GM11168 (cell line): ENCODE measurements around the gene GRIK1.

Experiments
- in situ Hi-C: fragments of 300-500 bp; cut with MboI; formaldehyde crosslinking; loops from one replicate; pipeline ENCODE4 v1.12.0; 2022; ENCODE audit warnings: low sequenced_read_pairs; ENCODE audit not compliant: unreplicated experiment

The GRIK1 gene

DNA sequence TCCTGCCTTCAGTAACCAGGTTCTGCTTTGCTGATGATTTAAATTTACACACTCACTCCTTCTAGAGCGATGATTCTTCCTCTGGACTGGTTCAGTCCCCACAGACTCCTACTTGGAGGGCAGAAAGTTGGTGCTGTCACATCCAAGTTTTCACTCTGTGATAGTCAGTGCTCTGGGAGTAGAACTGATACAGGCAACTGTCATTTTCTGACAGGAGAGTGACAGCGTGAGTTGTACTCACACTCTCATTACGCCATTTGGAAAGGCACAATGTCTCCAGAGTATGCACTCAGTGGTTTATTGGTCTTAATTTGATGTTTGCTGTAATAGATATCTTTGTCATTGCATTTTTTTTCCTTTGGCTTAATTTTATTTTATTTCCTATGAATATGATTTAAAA lies 96.0 kb downstream of the GRIK1 start:
- in situ Hi-C loops = no loop called here

DNA sequence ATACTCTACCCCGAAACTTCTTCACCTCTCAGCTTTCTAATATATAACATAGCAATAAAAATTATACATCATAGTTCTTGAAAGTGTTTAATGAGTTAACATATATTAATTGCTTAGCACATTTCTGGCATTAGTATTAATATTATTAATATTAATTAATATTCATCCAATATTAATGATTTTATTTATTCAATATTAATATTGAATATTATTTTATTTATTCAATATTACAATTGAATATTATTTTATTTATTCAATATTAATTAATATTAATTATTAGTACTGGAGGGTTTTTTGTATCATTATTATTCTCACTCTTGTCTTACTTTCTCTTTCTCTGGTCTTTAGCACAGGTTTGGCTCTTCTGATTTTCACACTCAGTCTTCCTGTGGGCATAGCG lies 105.2 kb downstream of the GRIK1 start:
- in situ Hi-C loops = no loop called here

DNA sequence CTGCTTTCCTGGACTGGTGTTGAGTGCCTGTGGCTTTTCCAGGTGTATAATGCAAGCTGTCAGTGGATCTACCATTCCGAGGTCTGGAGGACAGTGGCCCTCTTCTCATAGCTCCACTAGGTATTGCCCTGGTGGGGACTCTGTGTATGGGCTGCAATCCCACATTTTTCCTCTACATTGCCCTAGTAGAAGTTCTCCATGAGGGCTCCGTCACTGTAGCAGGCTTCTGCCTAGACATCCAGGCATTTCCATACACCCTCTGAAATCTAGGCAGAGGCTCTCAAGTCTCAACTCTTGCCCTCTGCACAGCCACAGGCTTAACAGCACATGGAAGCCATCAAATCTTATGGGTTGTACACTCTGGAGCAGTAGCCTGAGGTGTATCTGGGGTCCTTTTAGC lies 107.6 kb downstream of the GRIK1 start:
- in situ Hi-C loops = no loop called here

DNA sequence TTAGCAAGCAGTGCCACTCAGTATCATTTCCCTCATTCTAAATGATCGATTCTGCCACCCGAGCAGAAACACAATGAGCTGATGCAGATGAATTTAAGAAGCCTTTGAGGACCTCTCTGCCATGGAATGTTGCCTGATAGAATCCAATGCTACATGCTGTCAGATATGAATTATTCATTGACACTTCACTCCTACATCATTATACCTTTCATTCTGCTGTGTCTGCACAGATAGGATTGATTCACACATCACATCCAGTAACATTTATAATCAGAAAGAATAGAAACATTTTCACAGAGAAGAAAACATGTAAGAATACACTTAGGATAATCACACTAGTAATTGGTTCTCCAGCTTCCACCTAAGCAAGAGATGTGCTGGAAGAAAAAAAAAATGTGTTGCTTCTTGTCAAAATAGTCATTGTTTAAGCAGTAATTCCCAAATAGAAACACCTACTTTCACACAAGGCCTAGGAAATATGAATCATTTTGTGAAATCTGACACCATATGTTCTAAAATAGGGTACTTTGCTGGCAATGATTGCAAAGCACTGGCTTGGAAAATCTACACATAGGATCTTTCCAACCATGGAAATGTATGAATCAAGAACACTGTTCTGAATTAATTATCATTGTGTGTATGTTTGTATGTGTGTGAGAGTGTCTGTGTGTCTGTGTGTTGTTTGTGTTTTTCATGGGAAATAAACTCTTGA lies 110.1 kb downstream of the GRIK1 start:
- in situ Hi-C loops = no loop called here

DNA sequence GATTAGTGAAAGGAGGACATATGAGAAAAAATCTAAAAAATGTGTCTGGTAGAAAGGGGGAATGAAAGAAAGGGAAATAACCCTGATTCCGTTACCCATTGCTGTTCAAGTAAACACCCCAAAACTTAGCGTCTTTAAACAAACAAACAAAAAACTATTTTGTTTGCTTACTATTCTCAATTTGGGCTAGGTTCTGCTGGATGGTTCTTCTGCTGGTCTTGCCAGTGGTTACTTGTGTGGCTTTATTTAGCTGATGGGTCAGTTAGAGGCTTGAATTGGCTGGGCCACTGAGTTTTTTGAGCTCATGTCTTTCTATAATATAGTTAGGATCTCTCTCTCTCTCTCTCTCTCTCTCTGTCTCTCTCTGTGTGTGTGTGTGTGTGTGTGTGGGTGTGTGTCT lies 112.1 kb downstream of the GRIK1 start:
- in situ Hi-C loops = no loop called here

DNA sequence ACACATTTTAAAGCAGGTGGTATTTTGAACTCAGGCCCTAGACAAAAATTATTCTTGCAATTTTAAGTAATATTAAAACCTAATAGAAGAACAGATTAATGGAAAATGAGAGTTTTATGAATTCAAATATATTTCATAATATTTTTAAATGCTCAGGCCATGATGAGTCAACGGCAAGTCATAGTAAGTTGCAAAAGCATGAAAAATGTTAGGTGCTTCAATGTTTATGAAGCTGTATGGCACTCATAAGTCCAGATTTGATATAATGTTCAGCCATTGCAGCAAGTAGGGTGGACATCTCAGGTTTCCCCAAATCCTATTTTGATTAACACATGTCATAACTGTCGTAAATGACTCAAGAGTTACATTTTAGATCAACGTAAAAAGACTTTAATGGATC lies 112.6 kb downstream of the GRIK1 start:
- in situ Hi-C loops = no loop called here

DNA sequence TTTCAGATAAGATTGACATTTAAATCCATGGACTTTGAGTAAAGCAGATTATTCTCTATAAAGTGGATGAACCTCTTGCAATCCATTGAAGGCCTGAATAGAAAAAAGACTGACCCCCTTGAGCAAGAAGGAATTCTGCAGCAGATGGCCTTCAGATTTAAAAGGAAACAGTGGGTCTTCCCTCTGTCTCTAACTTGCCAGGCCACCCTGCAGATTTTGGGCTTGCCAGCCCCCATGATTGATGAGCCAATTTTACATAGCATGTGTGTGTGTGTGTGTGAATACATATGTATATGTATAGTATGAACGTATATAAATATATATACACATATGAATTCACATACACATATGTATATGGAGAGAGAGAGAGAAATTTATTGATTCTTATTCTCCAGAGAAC lies 113.4 kb downstream of the GRIK1 start:
- in situ Hi-C loops = no loop called here

DNA sequence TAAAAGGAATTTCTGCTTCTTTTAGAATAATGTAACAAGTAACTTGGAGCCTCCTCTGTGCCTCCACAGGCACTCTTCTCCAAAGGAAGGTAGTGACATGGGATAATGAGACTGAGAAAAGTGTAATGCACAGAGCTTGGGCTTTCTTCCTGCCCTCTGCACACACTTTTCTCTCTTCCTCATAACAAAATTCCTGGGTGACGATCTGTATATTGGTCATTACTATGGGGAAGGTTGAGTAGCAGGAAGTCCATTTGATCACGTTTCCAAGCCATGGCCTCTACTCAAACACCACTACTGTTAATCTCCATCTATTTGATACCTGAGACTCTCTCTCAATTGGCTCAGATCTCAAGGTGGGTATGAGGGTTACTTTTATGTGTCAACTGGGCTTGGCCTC lies 113.9 kb downstream of the GRIK1 start:
- in situ Hi-C loops = no loop called here

DNA sequence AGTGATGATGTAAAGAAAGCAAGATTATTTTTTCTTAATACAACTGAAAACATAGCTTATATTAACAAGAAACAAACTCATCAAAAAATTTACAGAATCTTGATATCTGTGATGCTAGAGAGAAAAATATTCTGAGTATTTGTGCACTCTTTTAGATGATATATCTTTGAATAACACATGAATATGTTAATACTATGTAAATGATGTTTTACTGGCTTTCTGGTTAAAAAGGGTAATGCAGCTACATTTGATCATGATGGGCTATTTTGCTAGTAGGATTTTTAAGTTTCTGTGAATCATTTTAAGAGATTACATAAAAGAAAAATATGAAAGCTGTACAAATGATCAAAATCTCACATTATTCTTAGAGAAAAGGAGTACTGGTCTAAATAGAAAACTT lies 114.5 kb downstream of the GRIK1 start:
- in situ Hi-C loops = no loop called here

DNA sequence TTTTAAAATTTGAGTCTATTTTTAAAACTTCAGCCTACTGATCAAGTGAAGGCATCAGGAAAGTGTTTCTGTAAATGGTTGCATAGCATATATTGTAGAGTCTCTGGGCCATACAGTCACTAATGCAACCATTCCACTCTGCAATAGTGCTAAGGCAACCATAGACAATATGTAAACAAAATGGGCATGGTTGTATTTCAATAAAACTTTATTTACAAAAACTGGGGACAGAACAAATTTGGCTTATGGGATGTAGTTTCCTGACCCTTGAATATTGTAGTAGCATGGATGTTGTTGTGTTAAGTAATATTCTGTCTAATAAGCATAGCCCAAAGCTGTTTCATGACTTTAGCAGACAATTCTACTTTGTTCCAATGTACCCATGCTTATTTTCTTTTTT lies 117.7 kb downstream of the GRIK1 start:
- in situ Hi-C loops = no loop called here

DNA sequence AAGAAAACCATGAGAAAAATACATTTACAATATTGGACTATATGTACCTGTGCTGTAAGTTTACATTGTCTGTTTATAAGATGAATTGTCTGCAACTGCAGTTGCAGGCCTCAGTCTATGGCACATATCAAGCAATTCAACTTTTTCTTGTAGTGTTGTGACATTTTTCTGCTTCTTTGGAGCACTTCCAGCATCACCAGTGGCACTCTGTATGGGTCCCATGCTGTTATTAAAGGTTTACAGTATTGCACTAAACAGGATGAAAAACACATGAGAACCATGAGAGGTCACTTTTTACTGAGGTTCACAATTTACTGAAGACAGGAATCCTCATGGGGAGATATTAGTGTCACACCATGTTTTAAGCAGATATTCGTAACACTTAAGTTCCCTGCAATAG lies 118.6 kb downstream of the GRIK1 start:
- in situ Hi-C loops = no loop called here

DNA sequence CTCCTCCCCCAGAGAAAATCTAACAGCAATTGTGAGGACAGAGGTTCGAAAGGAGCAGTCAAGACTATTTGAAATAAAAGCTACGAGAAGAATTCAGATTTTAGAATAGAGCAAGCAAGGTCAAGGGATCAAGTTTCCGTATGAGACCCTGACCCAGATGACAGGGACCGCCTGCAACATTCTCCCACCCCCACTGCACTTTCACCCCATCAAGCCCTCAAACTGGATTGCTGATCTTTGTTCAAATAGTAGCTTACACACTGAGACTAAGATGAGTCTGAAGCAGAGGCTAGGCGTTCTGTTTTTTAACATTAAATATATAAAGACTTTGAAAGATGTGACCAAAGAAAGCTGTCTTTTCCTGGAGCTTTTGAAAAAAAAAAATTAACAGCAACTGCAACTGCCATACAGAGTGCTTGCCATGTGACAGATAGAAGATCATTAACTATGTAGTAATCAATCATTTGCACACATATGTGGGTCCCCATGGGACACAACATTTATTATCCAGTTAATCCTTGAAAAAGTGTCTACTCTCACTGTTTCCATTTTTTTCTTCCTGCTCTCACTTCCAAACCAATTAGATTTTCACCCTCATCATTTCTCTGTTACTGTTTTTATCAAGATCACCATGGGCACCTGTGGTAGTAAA lies 120.0 kb downstream of the GRIK1 start:
- in situ Hi-C loops = no loop called here

DNA sequence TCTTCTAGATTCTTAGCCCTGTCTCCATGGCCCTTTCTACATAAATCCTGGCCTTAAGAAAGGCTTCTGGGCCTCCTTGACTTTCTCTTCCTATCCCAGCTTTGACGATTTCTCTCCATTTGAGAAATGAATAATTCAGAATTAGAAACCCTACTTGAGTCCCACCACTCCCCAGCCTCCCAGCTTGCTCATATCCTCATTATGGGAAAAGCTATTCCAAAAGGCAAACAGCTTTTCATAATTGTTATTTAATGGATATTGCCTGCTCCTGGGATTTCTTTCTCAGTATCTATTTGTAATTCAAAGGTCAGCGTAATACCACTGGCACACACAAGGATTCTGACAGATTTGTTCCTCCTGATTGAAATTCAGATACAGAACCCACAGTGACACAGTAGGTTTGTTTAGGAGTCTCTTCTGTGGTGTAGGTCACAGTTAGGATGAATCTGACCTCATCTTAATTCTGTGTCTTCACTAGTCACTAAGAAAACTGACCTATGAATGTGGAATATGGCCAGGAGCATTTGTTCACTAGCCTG lies 121.3 kb downstream of the GRIK1 start:
- in situ Hi-C loops = no loop called here

DNA sequence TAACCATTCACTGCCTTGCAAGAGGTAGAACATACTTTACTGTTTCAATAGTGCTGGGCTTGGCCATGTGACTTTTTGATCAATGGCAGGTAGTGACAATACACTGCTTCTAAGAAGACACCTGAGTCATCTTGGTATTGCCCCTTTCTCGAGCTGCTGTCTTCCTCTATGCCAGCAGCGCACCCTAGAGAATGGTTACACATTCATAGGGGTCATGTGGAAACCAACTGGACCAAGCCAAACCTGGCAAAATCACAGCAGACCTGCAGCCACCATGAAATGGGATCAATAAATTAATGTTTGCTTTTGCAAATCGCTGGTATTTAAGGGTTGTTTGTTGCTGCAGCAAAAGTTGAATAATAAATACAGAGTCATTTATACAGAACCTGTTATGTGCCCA lies 122.3 kb downstream of the GRIK1 start:
- in situ Hi-C loops = no loop called here

DNA sequence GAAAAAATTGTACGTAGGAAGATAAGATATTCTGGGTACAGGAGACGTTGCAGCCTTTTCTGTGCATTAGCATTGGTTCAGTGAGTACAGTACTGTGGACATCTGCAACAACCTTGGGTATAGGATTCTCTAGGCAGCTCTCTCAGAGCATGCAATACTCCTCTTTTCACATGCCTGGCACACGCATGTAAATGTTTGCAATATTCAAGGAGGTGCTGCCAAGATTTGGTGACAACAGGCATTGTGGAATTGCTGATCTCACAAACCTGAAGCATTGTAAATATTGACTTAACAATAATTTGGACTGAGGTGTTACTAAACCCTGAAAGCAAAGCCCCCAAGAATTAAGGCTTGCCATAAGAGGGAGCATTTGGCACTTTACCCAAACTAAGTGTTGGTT lies 126.8 kb downstream of the GRIK1 start:
- in situ Hi-C loops = no loop called here

DNA sequence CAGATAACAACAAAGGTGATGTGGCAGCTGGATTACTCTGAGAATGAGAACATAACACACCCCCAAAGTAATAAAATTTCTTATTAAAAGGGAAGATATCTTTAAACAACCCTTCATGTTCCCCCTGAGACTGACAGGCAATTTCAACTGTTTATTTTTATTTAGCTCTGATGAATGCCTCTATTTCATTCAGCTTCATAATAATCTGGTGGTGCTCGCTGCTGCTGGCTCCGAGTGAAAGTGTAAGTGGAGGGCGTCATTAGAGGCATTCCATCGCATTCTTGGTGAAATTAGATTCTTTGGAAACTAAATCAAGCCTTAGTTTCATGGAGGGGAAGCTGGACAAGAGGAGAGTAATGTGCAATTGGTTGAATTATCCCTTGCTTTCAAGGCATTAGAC lies 128.9 kb downstream of the GRIK1 start:
- in situ Hi-C loops = no loop called here

DNA sequence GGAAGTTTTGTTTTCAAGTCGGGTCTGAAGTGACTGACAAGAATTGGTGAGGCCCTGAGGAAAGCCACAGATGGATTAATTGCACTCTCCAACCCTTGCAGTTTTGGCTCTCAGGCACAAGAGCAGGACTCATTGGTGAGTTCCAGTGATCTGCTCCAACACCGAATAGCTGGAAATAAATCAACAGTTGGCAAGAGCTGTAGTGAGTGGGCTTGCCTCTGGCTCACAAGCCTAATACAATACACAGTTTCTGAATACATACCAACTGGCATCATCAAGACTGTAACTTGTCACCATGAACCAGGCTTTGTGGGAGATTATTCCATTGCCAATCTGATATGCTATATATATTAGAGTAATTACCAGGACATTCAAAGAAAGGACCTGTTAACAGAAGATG lies 131.6 kb downstream of the GRIK1 start:
- in situ Hi-C loops = no loop called here

DNA sequence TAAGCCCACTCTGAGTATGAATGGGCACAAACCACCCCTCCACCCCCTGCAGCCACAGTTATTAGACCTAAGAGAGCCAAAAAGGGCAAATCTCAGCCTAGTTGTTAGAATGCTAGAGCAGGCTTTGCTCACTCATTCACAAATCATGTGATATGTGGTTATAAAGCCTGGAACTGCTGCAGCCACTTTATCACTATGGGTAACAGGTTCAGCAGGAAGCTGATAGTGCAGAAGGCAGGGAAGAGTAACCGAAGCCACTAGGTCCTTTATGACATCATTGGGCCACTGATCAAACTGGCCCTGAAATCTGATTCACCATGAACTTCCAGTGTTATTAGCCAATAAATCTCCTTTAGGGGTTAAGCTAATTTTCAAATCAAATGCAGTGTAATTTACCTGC lies 134.7 kb downstream of the GRIK1 start:
- in situ Hi-C loops = no loop called here

DNA sequence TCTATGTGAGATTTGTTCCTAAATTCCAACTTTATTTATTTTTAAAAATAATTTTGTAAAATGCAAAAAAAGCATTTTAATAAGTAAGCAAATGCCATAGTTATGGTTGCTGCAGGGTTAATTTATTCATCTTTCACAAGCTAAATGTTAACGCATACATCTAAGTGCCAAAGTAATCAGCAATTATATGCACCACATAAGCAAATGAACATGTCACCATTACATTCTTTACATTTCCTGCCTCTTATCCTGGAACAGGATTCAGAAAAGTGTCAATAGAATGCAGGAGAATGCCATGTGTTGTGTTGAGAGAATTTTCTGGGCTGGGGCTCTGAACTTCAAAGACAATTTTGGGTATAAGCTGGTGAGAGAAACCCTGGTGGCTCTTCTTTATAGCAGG lies 136.6 kb downstream of the GRIK1 start:
- in situ Hi-C loops = no loop called here

DNA sequence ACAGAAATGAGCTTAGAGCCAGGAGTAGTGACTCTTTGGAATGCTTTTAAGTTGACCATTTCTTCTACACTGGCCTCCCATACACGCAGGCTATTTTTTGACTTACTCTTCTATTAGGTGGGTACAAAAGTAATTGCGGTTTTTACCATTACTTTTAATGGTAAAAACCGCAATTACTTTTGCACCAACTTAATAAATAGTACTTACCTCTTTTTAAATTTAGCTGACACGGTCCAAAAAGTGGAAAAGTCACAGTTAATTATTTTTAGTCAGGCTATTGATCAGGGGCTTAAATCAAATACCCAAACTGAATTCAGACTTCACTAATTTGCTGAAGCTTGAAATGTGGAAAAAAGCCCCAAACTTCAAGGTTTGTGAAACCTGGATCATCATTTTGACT lies 138.7 kb downstream of the GRIK1 start:
- in situ Hi-C loops = no loop called here

DNA sequence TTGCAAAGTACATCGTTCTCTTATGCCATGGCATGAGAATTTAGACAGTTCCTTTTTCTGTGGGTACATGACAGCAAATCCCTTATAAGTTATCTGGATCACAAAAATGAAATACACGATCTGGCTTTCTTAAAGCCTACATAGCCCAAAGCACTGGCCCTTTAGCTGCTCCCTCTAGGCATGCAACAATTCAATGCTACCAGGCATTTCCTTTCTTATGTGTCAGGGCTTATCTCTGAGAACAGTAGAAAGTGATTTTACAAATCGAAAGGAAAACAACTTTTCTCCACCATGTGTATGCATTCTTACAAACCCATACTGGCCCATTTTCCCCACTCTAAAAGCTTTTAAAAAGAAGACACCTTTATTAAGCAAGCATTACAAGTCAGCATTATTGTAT lies 139.7 kb downstream of the GRIK1 start:
- in situ Hi-C loops = no loop called here

DNA sequence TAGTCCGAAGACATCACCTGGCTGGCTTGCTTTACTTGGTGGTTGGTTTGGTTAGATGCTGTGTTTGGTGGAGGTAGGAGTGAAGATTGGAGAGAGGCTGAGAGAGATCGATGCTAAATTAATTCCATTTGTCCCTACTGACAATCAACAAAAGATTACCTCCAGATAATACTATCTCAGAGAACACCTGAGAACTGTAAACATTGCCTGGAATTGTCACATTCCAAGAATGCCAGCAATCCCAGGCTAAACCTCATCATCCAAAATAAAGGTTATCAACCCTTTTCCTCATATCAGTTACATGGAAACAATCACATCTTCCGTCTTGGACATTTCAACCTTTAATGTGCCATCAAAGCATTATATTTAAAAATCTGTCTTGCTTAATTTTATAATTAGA lies 141.0 kb downstream of the GRIK1 start:
- in situ Hi-C loops = no loop called here
